HG03066 (cell line): ENCODE measurements around the gene PMPCA.

Experiments used
- ATAC-seq: cut with Tn5 transposase; IDR thresholded peaks from one replicate; pipeline ENCODE4 v1.9.1; 2021; ENCODE audit warnings: low read depth; ENCODE audit not compliant: unreplicated experiment

The PMPCA gene

DNA sequence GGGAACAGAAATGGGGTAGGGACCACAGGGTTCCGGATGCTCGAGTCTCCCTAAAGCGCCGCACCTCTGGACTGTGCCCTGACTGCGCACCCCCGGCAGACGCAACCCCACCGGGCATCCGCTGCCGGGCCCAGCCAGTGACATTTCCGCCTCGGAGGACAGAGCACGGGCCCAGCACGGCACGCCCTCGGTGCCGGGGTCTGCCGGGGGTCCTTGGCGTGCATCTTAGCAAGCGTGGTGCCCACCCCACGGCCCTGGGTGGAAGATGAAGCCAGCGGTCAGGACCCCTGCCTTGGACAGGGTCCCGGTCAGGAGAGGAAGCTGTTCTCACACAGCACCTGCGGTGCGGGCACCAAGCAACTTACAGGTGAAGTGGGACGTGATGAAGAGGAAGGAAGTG is 22.1 kb downstream of the PMPCA start:
- no peak for ATAC-seq

DNA sequence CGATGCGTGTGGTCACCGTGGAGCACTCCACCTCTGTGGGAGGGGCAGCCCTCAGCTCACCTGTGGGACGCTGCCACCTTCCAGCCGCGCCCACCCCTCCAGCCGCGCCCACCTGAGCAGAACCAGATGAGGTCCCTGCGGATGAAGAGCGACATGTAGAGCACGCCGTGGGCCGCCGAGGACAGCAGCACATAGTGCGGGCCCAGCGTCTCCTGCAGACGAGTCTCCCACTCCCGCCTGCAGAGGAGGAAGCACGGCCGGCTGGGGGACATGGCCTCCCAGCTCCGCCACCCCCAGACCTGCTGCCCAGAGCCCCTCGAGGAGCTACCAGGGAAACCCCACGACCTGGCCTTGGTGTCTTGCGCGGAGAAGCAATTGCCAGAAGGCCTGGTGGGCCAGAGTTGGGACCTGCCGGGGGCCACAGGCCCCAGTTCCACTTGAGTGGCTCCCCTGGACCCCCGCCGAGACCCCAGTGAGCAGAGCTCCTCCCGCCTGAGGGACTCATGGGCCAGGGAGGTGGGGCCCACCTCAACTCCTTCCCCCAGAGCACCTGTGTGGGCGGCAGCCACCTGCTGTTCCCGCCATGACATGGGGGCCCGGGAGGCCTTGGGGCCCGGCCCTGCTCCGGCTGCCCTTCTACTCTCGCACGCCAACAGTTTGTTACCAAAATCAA is 22.7 kb downstream of the PMPCA start:
- no peak for ATAC-seq

DNA sequence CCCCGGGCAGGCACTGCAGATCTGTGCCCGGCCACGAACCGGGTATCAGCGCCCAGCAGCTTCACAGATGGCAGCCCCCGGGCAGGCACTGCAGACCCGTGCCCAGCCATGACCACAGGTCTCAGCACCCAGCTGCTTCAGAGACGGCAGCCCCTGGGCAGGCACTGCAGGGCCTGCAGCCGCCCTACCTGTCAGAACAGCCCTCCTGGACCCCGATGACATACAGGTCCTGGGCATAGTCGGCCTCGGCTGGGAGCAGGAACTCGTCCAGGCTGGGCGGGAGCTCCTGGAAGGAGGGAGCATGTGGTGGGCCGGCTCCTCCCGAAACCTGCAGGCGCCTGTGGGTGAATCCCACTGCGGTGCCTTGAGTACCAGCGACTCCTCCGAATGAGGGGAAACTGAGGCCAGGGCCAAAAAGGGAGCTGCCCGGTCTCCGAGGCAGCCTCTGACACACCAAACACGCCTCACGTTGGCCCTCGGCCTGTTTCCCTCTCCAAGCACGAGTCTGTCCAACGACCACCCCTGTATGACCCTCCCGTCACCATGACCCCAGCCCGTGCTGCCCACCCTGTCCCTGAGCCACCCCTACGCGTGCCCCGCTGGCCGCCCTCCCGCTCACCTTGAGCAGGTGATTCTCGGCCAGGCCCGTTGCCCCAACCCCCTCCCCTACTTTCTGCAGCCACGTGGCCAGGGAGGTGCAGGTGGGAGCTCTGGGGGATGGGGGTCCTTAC is 23.6 kb downstream of the PMPCA start:
- ATAC-seq, result no peak

DNA sequence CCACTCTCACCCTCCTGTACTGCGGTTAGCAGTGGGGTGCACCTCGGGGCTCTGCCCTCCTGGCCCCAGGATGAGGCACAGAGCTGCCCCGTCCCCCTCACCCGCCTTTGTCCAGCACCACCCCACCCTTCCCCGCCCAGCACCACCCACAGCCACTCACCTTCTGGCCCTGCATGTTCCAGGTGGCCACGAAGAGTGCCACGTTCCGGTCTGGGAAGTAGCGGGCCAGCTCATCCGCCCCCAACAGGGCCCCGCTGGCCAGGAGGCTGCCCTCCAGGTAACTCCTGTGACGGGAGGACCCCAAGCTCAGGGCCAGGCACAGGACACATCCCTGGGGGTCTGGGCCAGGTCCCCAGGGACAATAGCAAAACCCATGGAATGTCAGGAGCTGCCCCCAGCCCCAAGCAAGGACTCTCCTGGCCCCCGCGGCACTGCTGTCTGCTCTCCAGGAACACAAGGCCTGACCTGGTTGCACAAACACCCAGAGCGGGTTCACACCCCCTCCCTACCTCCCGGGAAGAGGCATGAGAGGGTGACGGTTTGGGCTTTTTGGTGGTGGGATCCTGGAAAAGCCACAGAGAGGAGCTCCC is 24.2 kb downstream of the PMPCA start:
- ATAC-seq, result no peak

DNA sequence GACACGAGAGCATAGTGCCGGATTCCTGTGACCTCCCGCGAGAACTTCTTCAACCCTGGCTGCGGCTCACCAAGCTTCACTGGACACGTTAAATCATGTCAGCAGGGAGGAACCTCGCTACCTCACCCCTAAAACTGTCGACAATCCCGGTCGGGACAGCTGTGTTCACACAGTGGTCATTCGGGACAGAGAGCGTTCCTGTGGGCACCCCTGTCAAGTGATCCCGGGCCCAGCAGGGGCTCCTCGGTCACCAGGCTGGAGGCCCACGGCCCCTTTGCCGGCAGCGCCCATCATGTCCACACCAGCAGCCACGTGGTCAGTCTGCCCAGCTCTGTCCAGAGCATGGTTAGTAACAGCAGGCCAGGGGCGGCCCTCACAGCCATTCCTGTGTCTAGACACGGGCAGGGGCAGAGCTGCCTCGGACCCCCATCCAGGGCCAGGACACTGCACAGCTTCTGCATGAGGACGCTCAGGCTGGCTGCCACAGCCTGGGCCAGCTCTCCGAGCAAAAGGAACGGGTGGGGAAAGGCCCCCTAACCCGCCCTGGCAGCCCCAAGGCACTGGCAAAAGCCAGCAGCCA is 25.7 kb downstream of the PMPCA start:
- ATAC-seq, result no peak

DNA sequence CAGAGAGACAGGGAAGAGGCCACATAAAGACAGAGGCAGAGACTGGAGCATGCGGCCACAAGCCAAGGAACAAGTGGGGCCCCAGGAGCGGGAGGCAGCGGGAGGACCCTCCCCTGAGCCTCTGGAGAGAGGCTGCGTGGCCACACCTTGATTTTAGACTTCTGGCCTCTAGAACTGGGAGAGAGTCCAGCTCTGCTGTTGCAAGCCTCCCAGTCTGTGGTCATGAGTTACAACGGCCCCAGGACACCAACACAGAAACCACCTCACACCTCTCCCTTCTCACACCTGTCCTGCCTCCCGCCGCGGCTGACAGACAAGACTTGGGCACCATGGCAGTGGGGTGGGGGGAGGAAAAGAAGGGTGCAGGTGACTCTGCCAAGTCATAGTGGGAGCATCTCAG is 27.0 kb downstream of the PMPCA start:
- ATAC-seq, result no peak

DNA sequence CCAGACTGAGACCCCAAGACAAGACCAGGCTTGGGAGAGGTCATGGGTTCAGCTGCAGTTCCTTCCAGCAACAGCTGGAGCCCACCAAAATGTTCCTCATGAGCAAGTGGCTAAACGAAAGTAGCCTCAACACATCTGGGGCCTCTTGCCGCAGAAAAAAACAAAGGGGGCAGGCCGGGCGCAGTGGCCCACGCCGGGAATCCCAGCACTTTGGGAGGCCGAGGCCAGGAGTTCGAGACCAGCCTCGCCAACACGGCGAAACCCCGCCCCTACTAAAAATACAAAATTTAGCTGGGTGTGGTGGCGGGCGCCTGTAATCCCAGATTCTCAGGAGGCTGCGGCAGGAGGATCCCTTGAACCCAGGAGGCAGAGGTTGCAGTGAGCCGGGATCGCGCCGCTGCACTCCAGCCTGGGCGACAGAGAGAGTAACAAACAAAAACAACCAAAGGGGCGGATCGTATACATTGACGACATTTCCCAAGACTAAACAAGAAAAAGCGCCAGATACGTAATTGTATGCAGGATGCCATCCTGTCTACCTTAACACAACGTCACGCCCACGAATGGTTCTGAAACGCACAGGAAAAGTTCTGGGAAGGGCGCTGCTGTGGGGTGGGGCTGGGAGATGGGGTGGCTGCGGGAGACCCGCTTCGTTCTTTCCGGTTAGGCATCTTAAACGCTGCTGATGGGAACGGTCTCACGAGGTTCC is 27.5 kb downstream of the PMPCA start:
- ATAC-seq, result no peak

DNA sequence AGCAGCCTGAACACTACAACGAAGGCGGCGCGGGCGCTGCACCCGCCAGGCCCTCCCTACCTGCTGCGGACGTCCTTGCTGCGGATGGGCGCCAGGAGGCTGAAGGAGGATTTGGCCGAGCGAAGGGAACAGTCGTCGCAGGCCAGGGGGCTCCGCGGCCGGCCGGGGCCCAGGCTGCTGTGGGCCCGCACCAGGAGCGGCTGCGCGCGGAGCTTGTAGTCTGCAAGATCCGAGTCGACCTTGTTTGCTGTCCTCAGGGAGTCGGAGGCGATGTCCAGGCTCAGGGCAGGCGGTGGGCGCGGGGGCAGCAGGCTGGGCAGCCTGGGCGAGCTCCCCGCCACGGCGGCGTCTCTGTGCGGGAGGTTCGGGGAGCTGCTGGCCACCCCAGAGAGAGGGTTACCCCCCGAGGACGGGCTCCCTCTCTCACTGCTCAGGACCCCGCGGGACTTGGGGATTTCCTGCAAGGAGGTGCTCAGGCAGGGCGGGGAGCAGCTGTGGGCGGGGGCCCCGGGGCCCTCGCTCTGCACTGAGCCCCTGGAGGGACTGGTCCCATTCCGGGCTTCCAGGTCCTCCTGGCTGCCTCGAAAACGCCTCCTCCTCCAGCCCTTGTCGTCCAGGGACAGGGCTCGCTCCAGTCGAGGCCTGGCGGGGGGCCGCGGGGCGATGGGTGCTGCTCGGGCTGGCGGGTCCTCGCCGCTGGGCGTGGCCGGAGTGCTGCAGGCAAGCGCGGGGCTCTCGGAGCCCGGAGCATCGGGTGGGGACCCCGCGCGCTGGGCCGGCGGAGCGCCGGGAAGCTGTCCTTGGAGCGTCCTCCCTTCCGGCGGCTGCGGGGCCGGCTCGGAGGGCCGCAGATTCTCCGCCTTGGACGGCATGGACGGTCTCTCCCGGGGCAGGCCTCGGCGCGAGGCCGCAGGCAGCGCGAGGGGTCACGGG is 28.4 kb downstream of the PMPCA start:
- ATAC-seq, result peak; percentile 52

DNA sequence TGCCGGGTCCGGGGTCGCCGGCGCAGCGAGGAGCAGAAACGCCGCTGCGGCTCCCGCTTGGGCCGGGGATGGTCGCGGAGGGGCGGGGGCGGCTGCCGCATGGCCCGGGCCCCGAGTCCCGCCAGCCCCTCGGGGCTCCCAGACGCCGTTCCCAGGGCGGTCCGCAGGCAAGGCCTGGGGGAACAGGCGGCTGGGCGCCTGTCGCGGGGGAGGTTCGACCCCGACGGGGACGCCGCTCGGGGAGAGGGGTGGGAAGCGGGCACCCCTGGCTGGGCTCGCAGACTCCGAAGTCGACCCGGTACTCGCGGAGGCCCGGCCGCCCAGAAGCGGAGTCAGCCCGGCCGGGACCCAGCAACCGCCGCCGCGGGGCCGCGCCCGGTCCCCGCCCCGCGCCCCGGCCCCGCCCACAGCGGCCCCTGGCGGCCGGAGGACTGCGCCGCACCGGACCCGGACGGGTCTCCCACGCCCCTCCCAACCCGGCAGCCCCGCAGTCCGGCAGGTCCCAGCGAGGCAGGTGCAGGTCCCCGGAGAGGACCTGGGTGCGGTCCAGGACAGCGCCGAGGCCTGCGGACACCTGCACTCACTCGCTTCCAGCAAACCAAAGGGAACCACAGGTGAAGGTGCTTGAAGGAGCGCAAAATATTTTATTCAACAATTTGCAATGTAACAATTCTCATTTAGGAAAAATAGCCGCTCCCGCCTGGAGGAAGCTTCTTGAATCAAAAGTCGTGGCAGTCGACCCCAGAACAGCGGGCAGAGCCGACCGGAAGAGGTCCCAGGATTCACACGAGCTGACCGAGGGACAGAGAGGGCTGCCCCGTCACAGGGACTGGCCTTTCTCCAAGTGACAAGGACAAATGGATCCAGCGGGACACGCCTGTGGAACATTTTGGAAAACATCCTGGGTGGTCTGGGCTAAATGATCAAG is 29.3 kb downstream of the PMPCA start, which contains the start of gene INPP5E:
Gene INPP5E, minus strand, starts transcription at position 365 of the 928 bp plus-strand sequence. CDS start 426 bp downstream, outside the sequence.
- peak; percentile 45 for ATAC-seq

DNA sequence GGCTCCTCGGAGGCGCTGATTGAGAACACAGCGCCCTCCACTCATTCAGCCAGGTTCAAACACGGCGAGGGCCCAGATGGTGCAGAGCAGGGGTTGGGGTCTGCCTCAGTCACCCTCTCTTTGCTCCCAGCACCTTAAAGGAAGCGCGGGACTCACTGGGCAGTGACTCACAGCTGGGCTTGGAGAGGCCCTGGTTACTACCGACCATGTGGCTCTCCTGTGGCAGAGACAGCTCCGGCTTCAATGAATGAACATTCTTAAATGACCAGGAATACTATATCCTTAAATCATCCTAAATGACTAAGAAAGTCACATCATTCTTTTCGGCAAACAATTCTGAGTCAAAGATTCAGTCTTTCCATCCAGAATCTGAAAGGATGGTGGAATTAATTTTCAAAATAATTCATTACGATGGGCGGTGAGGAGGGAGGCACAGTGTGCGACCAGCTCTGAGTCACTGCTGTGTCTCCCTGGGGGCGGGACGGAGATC is 30.8 kb downstream of the PMPCA start:
- no peak for ATAC-seq

DNA sequence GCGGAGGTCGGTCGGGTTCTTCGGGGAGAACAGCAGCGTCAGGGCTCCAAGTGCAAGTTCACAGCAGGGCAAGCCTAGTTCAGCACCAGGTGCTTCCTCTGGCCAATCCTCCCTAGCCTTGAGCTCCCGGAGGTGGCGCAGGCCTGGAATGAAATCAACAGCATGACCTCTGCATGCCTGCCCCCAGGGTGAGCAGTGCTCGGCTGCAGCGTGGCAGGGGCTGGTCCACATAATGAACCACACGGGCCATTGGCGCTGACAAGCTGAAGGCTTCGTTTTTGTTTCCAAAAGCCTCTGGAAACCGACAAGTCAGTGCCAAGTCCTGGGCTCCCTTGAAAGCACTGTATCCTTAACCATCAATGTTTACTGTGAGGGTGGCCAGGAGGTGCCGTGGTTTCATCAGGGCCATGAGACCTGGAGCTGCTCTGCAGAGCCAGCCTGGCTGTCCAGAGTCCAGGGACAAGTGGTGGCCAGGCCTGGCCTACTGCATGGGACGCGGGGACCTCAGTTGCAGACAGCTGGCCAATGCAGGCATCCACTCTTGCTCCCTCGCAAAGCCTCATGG is 31.3 kb downstream of the PMPCA start:
- ATAC-seq, result no peak

DNA sequence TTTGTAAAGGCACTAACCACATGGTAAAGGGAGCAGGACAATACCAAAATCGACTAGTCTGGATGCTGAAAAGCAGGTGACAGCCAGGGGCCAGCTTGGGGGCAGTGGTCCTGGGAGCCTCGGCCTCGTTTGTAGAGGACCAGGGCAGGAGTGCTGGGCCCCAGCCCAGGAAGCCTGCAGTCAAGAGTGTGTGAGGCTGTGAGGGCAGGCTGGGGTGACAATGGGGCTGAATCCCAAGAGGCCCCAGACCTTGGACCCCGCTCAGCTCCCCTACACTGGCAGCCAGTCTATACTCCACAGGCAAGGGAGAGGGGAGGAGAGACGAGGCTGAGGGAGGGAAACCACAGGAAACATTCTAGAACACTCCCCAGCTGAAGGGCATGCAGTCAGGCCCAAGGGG is 31.8 kb downstream of the PMPCA start:
- no peak for ATAC-seq

DNA sequence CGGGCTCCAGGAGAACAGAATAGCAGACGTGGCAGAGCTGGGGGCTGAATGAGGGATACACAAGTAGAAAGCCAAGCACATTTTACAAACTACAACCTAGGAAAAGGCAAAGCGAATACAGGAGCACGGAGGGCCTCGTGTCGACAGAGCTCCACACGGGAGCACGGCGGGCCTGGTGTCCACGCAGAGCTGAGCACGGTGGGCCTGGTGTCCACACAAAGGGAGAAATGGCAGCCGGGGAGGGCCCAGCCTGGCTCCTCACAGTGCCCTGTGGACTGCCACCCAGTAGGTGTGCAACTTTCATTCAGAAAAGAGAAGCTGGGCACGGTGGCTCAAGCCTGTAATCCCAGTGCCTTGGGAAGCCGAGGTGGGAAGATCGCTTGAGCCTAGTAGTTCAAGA is 32.6 kb downstream of the PMPCA start:
- no peak for ATAC-seq

DNA sequence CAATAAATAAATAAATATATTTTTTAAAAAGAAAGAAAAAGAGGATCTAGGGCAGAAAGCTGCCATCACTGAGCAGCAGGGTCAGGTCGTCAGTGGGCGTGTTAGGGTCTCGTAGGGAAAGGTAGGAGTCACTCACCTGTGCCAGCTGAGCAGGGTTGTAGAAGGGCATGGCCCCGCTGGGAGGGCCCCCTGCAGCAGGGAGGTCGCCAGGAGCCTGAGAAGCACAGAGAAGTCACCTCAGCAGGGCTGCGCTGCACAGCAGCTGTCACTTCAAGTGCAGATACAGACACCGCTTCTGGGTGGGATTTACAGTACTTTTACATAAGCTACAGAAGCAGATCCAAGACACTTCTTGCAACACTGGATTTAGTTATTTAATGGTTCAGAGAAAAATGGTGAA is 33.2 kb downstream of the PMPCA start:
- no peak for ATAC-seq

DNA sequence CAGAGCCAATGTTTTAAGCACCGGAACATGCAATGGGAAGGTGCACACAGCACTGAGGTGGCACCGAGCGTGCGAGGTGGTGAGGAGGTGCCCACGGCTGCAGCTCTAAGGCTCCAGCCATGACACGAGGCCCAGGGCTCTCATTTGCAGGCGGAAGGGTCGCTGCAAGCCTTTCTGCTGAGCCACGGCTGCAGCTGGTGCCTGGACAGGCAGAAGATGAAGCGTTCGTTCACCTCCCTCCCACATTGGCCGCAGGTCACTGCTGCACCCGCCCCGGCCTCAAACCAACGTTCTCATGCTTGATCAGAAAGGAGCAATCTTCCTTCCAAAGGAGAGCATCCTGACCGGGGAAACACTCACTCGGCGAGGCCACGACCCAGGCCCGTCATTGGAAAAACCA is 33.6 kb downstream of the PMPCA start:
- no peak for ATAC-seq

DNA sequence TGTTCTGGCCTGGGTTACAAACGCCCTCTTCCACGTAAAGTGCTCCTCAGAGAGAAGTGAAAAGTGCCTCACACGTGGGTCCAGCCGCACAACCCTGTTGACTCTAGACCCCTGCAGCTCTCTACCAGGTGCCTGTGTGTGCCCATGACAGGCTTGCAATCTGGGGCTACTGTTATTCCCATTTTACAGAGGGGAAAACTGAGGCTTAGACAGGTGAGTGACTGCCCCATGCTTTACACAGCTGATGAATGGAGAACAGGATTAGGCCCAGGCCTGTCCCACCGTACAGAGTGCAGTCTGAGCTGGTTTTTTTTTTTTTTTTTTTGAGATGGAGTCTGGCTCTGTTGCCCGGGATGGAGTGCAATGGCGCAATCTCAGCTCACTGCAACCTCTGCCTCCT is 35.3 kb downstream of the PMPCA start:
- no peak for ATAC-seq

DNA sequence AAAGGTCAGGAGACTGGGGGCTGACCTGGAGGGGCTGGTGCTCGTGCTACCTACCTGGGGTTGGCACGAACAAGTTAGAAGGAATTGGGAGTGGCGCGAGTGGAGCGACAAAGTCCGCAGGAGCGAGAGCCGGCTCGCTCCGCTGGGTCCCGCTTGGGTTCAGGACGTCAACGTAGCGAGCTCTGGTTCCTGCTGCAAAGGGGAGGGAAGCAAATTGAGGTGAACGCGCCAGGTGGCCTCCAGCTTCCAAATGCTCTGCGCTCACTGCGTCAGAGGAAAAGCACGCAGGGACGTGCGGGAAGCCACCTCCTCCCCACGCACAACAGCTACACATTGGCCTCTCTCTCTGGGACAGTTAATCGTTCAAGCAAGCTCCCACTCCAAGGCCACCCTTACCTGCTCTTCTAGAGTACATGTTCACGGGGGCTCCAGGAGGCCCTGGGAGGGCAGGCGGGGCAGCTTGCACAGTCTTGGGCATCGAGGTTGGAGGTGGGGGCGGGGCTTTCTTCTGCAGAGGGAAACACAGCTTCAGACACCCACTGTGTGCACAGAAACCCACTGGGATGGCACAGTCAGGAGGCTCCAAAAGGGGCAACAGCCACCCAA is 36.8 kb downstream of the PMPCA start:
- ATAC-seq, result no peak

DNA sequence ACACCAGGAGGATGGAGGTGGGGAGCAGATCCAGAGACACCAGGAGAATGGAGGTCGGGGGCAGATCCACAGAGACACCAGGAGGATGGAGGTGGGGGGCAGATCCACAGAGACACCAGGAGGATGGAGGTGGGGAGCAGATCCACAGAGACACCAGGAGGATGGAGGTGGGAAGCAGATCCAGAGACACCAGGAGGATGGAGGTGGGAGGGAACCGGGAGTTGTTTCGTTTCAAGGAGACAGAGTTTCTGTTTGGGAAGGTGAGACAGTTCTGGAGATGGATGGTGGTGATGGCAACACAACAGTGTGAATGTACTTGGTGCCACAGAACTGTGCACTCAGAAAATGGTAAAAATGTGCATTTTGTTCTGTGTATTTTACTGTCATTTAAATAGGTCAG is 38.2 kb downstream of the PMPCA start:
- no peak for ATAC-seq
